Ishikawa (cell line): ENCODE measurements around the gene SYMPK.

Experiments
- CEBPB ChIP-seq: IDR thresholded peaks from 2 replicates; pipeline ENCODE4 v1.6.1; 2012
- CREB1 ChIP-seq: IDR thresholded peaks from 2 replicates; pipeline ENCODE4 v1.6.1; 2012; ENCODE audit warnings: low read depth
- EGR1 ChIP-seq: IDR thresholded peaks from 2 replicates; pipeline ENCODE4 v1.6.1; 2012
- EP300 ChIP-seq: IDR thresholded peaks from 2 replicates; pipeline ENCODE4 v1.6.1; 2012; ENCODE audit warnings: borderline replicate concordance
- FOXM1 ChIP-seq: IDR thresholded peaks from 2 replicates; pipeline ENCODE4 v1.6.1; 2012; ENCODE audit warnings: low read depth, borderline replicate concordance
- NFIC ChIP-seq: IDR thresholded peaks from 2 replicates; pipeline ENCODE4 v1.6.1; 2012
- RAD21 ChIP-seq: IDR thresholded peaks from 2 replicates; pipeline ENCODE4 v1.6.1; 2012; ENCODE audit warnings: low read depth
- TAF1 ChIP-seq: IDR thresholded peaks from 2 replicates; pipeline ENCODE4 v1.6.1; 2012; ENCODE audit warnings: low read depth, mild to moderate bottlenecking
- TCF12 ChIP-seq: IDR thresholded peaks from 2 replicates; pipeline ENCODE4 v1.6.1; 2012; ENCODE audit warnings: low read depth
- TEAD4 ChIP-seq: IDR thresholded peaks from 2 replicates; pipeline ENCODE4 v1.6.1; 2012
- YY1 ChIP-seq: IDR thresholded peaks from 2 replicates; pipeline ENCODE4 v1.6.1; 2012; ENCODE audit warnings: low read depth
- ZBTB7A ChIP-seq: IDR thresholded peaks from 2 replicates; pipeline ENCODE4 v1.6.1; 2012; ENCODE audit warnings: low read depth
- TF ChIP-seq, protein P1 (sequence below): IDR thresholded peaks from 2 replicates; pipeline ENCODE4 v1.6.1; 2012
- TF ChIP-seq, protein P2 (sequence below): IDR thresholded peaks from 2 replicates; pipeline ENCODE4 v1.6.1; 2012; ENCODE audit warnings: low read depth, mild to moderate bottlenecking
- TF ChIP-seq, protein P3 (sequence below): IDR thresholded peaks from 2 replicates; pipeline ENCODE4 v1.6.1; 2012

SYMPK gene

DNA sequence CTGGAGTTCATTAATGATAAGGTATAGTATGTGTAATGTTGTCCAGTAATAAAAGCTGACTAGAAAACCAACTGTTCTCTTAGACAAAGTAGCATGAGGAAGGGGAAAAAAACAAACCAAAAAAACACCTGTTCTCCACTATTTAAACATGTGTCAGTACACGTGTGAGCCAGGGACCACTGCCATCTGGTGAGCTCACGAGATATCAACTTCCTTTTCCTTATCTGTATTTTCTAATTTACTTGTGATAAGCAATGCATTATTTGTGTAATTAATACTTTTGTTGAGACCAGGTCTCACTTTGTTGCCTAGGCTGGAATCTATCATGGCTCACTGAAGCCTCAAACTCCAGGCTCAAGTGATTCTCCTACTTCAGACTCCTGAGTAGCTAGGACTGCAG, 89.6 kb downstream of the SYMPK start:
- TF ChIP-seq TEAD4 (no peak), NFIC (no peak), CEBPB (no peak), CREB1 (no peak), FOXM1 (no peak), YY1 (no peak), ZBTB7A (no peak), TAF1 (no peak), EP300 (no peak), EGR1 (no peak), RAD21 (no peak)
- TF ChIP-seq, protein P1, sequence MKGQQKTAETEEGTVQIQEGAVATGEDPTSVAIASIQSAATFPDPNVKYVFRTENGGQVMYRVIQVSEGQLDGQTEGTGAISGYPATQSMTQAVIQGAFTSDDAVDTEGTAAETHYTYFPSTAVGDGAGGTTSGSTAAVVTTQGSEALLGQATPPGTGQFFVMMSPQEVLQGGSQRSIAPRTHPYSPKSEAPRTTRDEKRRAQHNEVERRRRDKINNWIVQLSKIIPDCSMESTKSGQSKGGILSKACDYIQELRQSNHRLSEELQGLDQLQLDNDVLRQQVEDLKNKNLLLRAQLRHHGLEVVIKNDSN: no peak
- TF ChIP-seq, protein P2, sequence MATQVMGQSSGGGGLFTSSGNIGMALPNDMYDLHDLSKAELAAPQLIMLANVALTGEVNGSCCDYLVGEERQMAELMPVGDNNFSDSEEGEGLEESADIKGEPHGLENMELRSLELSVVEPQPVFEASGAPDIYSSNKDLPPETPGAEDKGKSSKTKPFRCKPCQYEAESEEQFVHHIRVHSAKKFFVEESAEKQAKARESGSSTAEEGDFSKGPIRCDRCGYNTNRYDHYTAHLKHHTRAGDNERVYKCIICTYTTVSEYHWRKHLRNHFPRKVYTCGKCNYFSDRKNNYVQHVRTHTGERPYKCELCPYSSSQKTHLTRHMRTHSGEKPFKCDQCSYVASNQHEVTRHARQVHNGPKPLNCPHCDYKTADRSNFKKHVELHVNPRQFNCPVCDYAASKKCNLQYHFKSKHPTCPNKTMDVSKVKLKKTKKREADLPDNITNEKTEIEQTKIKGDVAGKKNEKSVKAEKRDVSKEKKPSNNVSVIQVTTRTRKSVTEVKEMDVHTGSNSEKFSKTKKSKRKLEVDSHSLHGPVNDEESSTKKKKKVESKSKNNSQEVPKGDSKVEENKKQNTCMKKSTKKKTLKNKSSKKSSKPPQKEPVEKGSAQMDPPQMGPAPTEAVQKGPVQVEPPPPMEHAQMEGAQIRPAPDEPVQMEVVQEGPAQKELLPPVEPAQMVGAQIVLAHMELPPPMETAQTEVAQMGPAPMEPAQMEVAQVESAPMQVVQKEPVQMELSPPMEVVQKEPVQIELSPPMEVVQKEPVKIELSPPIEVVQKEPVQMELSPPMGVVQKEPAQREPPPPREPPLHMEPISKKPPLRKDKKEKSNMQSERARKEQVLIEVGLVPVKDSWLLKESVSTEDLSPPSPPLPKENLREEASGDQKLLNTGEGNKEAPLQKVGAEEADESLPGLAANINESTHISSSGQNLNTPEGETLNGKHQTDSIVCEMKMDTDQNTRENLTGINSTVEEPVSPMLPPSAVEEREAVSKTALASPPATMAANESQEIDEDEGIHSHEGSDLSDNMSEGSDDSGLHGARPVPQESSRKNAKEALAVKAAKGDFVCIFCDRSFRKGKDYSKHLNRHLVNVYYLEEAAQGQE: no peak
- TF ChIP-seq, protein P3, sequence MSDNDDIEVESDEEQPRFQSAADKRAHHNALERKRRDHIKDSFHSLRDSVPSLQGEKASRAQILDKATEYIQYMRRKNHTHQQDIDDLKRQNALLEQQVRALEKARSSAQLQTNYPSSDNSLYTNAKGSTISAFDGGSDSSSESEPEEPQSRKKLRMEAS: no peak

DNA sequence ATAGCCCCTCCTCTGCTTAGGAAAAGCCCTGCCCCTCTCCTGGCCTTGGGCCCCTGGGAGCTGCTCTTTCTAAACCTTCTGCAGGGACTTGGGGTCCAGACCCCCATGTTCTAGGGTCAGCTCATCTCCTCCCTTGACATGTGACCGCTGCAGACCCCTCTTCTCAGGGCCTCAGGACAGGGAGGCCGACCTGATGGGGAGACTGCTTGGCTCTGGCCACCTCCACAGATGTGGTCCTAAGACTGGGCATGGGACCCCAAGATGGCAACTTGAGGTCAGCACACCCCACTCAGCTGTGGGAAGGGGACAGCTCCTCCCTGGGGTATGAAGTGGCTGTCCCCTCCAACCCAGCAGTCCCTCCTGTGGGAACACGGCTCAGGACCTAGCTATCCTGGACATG, 90.0 kb downstream of the SYMPK start:
- TF ChIP-seq, protein P1: no peak
- TF ChIP-seq EP300 (no peak), CREB1 (no peak), TCF12 (no peak), CEBPB (no peak), TEAD4 (no peak), EGR1 (no peak), YY1 (no peak), TAF1 (no peak), ZBTB7A (no peak), NFIC (no peak), FOXM1 (no peak), RAD21 (no peak)
- TF ChIP-seq, protein P2: no peak
- TF ChIP-seq, protein P3: no peak

DNA sequence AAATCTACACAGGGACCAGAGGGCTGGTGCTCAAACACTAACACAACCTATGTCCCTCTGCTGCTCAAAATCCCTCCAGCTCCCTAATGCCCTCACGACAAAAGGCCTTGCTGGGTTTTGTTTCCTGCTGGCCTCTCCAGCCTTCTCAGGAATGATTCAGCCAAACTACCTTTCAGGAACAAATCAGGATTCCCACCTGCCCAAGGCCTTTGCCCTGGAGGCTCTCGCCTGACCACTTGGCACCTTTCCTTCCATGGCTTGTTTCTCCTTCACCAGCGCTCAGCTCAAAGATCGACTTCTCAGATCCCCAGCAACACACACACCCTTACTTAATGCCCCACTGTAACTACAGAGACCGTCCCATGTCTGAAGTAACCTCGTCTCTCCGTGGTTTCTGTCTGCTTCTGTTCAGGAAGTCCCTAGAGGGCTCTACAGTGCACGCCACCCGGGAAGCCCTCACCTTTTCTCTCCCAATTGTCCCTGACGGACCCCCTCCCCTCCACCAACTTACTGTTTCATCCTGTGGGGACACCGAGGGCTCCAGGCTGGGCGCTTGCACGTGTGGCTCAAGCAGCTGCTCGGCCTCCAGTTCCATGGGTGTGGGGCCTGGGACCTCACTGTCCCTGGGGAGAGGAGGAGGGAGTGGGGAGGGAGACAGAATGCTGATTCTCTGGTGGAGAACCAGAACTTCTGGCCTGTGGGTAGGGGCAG, 90.7 kb downstream of the SYMPK start:
- TF ChIP-seq CREB1: no peak
- TF ChIP-seq NFIC: no peak
- TF ChIP-seq EP300: no peak
- no peak for TF ChIP-seq YY1

DNA sequence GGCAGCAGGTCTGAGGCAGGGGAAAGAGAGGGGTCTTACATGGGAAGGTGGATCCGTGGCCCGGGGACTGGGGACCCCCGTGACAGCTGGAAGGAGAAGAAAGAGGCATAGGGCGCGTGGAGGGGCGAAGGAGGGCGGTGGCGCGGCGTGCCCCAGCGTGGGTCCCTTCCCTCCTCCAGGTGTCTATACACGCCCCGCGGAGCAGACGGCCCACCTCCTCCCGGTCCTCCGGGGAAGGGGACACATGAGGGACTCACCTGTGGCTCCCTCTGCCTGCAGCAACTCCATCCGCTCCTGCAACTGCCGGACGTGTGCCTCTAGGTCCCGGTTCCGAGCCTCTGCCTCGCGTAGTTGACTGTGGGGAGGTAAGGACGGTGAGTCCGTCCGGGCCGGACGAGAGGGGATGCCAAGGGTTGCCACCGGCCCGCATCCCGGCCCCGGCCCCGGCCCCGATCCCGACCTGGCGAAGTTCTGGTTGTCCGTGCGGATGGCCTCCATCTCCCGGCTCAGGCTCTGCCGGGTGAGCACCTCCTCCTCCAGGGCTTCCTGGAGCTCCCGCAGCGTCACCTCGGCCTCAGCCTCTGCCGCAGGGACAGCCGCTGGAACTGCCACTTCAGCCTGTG, 91.5 kb downstream of the SYMPK start:
- TF ChIP-seq ZBTB7A (no peak), YY1 (no peak), EGR1 (no peak), TAF1 (no peak), TEAD4 (no peak), NFIC (no peak), CEBPB (no peak), CREB1 (no peak), TCF12 (no peak), FOXM1 (no peak), RAD21 (no peak), EP300 (no peak)
- TF ChIP-seq, protein P3: no peak
- TF ChIP-seq, protein P2: no peak
- TF ChIP-seq, protein P1: no peak
